GM12892 (cell line): ENCODE measurements around the gene ACVR2A.

Source experiments
- POLR2A ChIP-seq: IDR thresholded peaks from 2 replicates; pipeline ENCODE4 v1.6.1; 2011; ENCODE audit warnings: low read depth, low read length, control low read depth
- POLR2AphosphoS5 ChIP-seq: IDR thresholded peaks from 2 replicates; pipeline ENCODE4 v1.6.1; 2011; ENCODE audit warnings: low read depth, low read length, control low read depth
- TAF1 ChIP-seq: IDR thresholded peaks from 2 replicates; pipeline ENCODE4 v1.6.1; 2011; ENCODE audit warnings: low read depth, mild to moderate bottlenecking, control low read depth, low read length, borderline replicate concordance

DNA sequence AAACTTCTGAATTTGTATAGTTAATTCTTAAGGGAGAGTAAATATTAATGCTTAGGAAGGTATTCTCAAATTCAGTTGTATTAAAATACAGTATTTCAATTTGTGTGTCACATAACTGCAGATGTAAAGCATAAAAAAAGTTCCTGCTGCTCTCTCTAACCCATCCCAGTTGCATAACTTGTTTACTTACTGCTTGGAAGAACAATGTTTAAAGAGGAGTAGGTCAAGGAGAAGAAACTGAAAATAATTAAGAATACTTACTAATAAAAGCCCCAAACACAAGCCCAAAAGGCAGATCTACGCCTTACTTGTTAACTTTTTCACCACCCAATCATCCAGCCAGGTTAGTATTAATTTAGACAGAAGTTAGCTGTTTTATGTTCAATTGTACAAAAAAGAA lies 94.5 kb downstream of the ACVR2A start:
- no peak for TF ChIP-seq POLR2A
- TF ChIP-seq TAF1 = no peak
- TF ChIP-seq POLR2AphosphoS5 = no peak
